Glutamatergic neuron (in vitro differentiated cells): Measurements from ENCODE around the gene TRAF6. TPM values are rescaled to one million over a fixed set of nuclear protein-coding genes. Genes with fewer than 3 reads are reported as not detected.
A peak's percentile ranks its signal among the peaks of the same experiment; 100 is the strongest.

ENCODE experiments used
- DNase-seq: peaks from one replicate; pipeline ENCODE4 v3.0.0; 2022
- H3K27ac Mint-ChIP-seq: one replicate; pipeline ENCODE4 v1.8.0; 2020; ENCODE audit warnings: mild to moderate bottlenecking, mixed read lengths, inconsistent platforms; ENCODE audit not compliant: unreplicated experiment
- H3K27me3 Mint-ChIP-seq: one replicate; pipeline ENCODE4 v1.8.0; 2020; ENCODE audit warnings: mild to moderate bottlenecking, moderate library complexity, mixed read lengths, inconsistent platforms; ENCODE audit not compliant: unreplicated experiment
- H3K36me3 Mint-ChIP-seq: one replicate; pipeline ENCODE4 v1.8.0; 2020; ENCODE audit warnings: mild to moderate bottlenecking, mixed read lengths, inconsistent platforms; ENCODE audit not compliant: unreplicated experiment
- H3K4me1 Mint-ChIP-seq: one replicate; pipeline ENCODE4 v1.8.0; 2020; ENCODE audit warnings: mild to moderate bottlenecking, low read depth, mixed read lengths, inconsistent platforms; ENCODE audit not compliant: unreplicated experiment
- H3K4me3 Mint-ChIP-seq: one replicate; pipeline ENCODE4 v1.8.0; 2020; ENCODE audit warnings: mild to moderate bottlenecking, mixed read lengths, inconsistent platforms; ENCODE audit not compliant: unreplicated experiment
- H3K9me3 Mint-ChIP-seq: one replicate; pipeline ENCODE4 v1.8.0; 2020; ENCODE audit warnings: mild to moderate bottlenecking, moderate library complexity, mixed read lengths, inconsistent platforms; ENCODE audit not compliant: unreplicated experiment
- CTCF ChIP-seq: fragments of 200-600 bp; sonication (generic); IDR thresholded peaks from one replicate; pipeline ENCODE4 v1.5.0; 2021; ENCODE audit not compliant: partially characterized antibody, unreplicated experiment
- total RNA-seq: library from RNA; stranded (reverse); fragmentation: NEBNext Ultra II Directional; extraction: Animal tissue kit (Norgen Biotek cat#: 25700); gene quantifications from one replicate; pipeline ENCODE4 v1.2.1, GENCODE V29; 2021; ENCODE audit not compliant: unreplicated experiment

The TRAF6 gene
- total RNA-seq, 1 donor from 2014 or later = 12.3 TPM

- Mint-ChIP-seq H3K36me3 (no peaks in the 10 kb centered on the region), H3K4me1 (peaks cover 4% of the 10 kb centered on the region), H3K27me3 (peaks cover 2% of the 10 kb centered on the region), H3K4me3 (no peak overlapping the region), H3K9me3 (peaks cover 1% of the 10 kb centered on the region), H3K27ac (no peak overlapping the region)
- no peak for DNase-seq
- TF ChIP-seq CTCF = no peak
These were observed 44.5 kb downstream of the TRAF6 start for GRCh38 chr11:36465449-36466163.

GRCh38 chr11:36464720-36465119 lies 45.4 kb downstream of the TRAF6 start:
- no peaks in the 10 kb centered on the region for H3K36me3 Mint-ChIP-seq
- H3K27me3 Mint-ChIP-seq = peaks cover 2% of the 10 kb centered on the region
- peaks cover 7% of the 10 kb centered on the region for H3K4me1 Mint-ChIP-seq
- no peak for DNase-seq
- no peak overlapping the region for H3K27ac Mint-ChIP-seq
- TF ChIP-seq CTCF = no peak
- H3K4me3 Mint-ChIP-seq = no peak overlapping the region
- peaks cover 1% of the 10 kb centered on the region for H3K9me3 Mint-ChIP-seq

- H3K4me1 Mint-ChIP-seq = peaks cover 7% of the 10 kb centered on the region
- no peak for TF ChIP-seq CTCF
- H3K36me3 Mint-ChIP-seq = no peaks in the 10 kb centered on the region
- H3K4me3 Mint-ChIP-seq = no peak overlapping the region
- DNase-seq = no peak
- H3K27ac Mint-ChIP-seq = no peak overlapping the region
- H3K9me3 Mint-ChIP-seq = peaks cover 3% of the 10 kb centered on the region
- no peaks in the 10 kb centered on the region for H3K27me3 Mint-ChIP-seq
These were observed 46.3 kb downstream of the TRAF6 start for GRCh38 chr11:36463781-36464180.

GRCh38 chr11:36462321-36462720 lies 47.8 kb downstream of the TRAF6 start:
- no peak for TF ChIP-seq CTCF
- Mint-ChIP-seq H3K27ac (no peak overlapping the region), H3K4me3 (no peak overlapping the region), H3K36me3 (no peaks in the 10 kb centered on the region), H3K9me3 (peaks cover 3% of the 10 kb centered on the region), H3K27me3 (no peaks in the 10 kb centered on the region), H3K4me1 (peaks cover 7% of the 10 kb centered on the region)
- DNase-seq = no peak

GRCh38 chr11:36460220-36460619 lies 49.9 kb downstream of the TRAF6 start:
- DNase-seq = peak; percentile 45
- Mint-ChIP-seq H3K27me3 (peaks cover 2% of the 10 kb centered on the region), H3K27ac (no peak overlapping the region), H3K36me3 (no peaks in the 10 kb centered on the region), H3K4me1 (peaks cover 15% of the 10 kb centered on the region), H3K9me3 (peaks cover 2% of the 10 kb centered on the region), H3K4me3 (no peak overlapping the region)
- TF ChIP-seq CTCF = no peak
